Ovary (tissue), 3 donors: ENCODE measurements around the gene SEMA5A.

ENCODE experiments used
- POLR2A ChIP-seq: fragments of 450-650 bp; IDR thresholded peaks from one replicate; pipeline ENCODE4 v1.6.1; 2017; ENCODE audit warnings: antibody characterized with exemption, mild to moderate bottlenecking, moderate library complexity
- TF ChIP-seq, protein P1 (sequence below), 3 donors: fragments of 450-650 bp in 2 of 3; fragments of 200-600 bp in 1 of 3; IDR thresholded peaks; one replicate each; pipeline versions ENCODE4 v1.5.1 to v1.8.0; 2016 to 2022; ENCODE audit warnings: antibody characterized with exemption in 3 of 3, mild to moderate bottlenecking in 1 of 3
- donor health status: DM: no; HTN: no; CAD: no.

DNA sequence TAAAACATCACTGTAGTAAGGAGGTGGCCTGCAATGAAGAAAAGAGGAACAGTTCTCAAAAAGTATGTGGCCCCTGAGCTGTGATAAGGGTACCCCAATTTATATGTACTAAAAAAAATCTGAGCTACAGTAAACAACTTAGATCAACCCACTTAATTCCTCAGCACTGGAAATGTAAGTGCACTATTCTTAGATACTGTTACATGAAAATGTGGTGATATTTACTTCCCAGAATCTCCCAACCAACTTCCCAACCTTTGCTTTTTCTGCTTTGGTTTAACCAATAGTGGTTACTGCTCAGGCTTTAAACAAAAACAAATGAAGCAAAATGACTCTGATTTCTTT is 114.8 kb downstream of the SEMA5A start:
- TF ChIP-seq, protein P1, sequence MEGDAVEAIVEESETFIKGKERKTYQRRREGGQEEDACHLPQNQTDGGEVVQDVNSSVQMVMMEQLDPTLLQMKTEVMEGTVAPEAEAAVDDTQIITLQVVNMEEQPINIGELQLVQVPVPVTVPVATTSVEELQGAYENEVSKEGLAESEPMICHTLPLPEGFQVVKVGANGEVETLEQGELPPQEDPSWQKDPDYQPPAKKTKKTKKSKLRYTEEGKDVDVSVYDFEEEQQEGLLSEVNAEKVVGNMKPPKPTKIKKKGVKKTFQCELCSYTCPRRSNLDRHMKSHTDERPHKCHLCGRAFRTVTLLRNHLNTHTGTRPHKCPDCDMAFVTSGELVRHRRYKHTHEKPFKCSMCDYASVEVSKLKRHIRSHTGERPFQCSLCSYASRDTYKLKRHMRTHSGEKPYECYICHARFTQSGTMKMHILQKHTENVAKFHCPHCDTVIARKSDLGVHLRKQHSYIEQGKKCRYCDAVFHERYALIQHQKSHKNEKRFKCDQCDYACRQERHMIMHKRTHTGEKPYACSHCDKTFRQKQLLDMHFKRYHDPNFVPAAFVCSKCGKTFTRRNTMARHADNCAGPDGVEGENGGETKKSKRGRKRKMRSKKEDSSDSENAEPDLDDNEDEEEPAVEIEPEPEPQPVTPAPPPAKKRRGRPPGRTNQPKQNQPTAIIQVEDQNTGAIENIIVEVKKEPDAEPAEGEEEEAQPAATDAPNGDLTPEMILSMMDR (IDR thresholded peaks at IDR 0.05), result no peak
- TF ChIP-seq POLR2A, result no peak
